Measurements from ENCODE around the gene LTA4H. TPM values are rescaled to one million over a fixed set of nuclear protein-coding genes. Genes with fewer than 3 reads are reported as not detected.

LTA4H gene
- total RNA-seq, 1 donor from 2014 or later, result 27.6 TPM

DNA sequence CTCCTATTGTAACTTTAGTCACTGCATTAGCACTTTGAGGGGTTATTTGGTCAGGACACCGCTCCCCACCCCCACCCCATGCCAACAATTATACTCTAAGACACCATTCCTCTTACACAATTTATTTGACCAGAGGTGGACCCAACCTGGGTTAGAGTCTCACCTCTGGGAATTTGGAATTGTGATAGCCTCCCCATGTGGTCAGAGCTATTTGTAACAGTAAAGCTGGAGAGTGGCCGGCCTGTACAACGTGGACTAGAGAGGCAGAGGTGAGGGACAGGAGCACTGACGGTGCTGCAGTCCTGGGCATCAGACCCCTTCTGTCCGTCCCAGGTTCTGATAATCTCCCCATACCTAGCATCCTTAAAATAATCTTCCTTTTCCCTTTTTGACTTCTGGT lies 35.9 kb downstream of the LTA4H start:
- Mint-ChIP-seq H3K4me1 (ENCODE audit: low read depth, unreplicated experiment) (no peaks in the 10 kb centered on the region), H3K9me3 (ENCODE audit: unreplicated experiment) (peaks cover 2% of the 10 kb centered on the region), H3K36me3 (ENCODE audit: unreplicated experiment) (no peaks in the 10 kb centered on the region), H3K27ac (ENCODE audit: unreplicated experiment) (no peak overlapping the region), H3K27me3 (ENCODE audit: unreplicated experiment) (no peaks in the 10 kb centered on the region), H3K4me3 (ENCODE audit: unreplicated experiment) (no peak overlapping the region)
- DNase-seq, result no peak
- TF ChIP-seq, protein P1, sequence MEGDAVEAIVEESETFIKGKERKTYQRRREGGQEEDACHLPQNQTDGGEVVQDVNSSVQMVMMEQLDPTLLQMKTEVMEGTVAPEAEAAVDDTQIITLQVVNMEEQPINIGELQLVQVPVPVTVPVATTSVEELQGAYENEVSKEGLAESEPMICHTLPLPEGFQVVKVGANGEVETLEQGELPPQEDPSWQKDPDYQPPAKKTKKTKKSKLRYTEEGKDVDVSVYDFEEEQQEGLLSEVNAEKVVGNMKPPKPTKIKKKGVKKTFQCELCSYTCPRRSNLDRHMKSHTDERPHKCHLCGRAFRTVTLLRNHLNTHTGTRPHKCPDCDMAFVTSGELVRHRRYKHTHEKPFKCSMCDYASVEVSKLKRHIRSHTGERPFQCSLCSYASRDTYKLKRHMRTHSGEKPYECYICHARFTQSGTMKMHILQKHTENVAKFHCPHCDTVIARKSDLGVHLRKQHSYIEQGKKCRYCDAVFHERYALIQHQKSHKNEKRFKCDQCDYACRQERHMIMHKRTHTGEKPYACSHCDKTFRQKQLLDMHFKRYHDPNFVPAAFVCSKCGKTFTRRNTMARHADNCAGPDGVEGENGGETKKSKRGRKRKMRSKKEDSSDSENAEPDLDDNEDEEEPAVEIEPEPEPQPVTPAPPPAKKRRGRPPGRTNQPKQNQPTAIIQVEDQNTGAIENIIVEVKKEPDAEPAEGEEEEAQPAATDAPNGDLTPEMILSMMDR (IDR thresholded peaks at IDR 0.05; ENCODE audit: partially characterized antibody, unreplicated experiment), result no peak

DNA sequence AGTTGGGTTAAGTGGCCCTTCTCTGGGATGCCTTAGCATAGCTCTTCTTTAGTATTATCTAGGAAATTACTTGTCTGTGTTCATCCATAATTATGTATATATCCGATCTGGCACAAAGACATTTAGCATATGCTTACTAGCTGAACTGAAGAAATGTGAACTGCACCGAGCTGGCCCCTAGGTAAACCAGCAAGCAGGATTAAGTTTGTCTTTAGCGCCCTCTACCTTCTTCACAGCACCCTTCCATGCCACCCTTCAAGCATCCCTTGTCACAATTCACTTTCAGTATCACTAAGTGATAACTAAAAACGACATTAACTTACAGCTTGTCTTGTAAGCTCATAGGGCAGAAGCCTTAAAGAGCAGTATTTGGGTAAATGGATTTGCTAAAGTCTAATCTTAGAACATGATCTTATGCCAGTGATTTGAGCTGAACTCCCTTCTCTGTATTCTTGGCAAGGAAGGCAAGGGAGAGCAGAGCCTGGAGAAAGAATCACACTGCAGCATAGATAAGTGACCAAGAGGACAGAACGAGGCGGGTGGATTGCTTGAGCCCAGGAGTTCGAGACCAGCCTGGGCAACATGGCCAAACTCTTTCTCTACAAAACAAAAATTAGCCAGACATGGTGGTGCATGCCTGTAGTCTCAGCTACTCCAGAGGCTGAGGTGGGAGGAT lies 36.6 kb downstream of the LTA4H start:
- Mint-ChIP-seq H3K36me3 (ENCODE audit: unreplicated experiment) (no peaks in the 10 kb centered on the region), H3K4me1 (ENCODE audit: low read depth, unreplicated experiment) (no peaks in the 10 kb centered on the region), H3K27ac (ENCODE audit: unreplicated experiment) (no peak overlapping the region), H3K9me3 (ENCODE audit: unreplicated experiment) (peaks cover 2% of the 10 kb centered on the region), H3K27me3 (ENCODE audit: unreplicated experiment) (peaks cover 2% of the 10 kb centered on the region), H3K4me3 (ENCODE audit: unreplicated experiment) (no peak overlapping the region)
- DNase-seq, result no peak
- TF ChIP-seq, protein P1 (IDR thresholded peaks at IDR 0.05; ENCODE audit: partially characterized antibody, unreplicated experiment), result peak; percentile 54

DNA sequence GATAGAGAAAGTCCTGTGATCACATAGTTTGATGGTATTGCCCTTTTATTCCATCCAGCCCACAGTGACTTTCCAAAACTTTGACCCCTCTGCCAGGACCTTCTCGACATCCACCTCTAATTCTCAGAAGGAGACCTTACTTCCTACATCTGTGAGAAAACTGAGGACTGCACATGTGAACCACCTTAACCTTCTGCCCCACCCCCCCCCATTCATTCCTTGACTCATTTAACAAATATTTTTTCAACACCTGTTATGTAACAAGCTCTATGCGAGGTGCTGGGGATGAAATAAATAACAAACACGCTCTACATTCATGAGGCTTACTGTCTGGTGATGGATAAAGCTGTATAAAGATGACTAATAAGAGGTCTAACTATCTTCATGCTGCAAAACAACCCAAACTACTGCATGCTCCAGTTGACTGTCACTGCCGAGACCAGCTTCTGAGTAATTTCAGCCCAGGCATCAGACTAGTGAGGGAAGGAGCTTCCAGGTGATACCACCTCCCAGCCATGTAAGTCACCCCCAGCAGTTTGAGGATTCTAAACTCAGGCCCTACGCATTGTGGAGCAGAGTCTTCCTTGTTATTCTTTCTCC lies 37.4 kb downstream of the LTA4H start:
- Mint-ChIP-seq H3K27ac (ENCODE audit: unreplicated experiment) (no peak overlapping the region), H3K4me3 (ENCODE audit: unreplicated experiment) (no peak overlapping the region)
- TF ChIP-seq, protein P1 (IDR thresholded peaks at IDR 0.05; ENCODE audit: partially characterized antibody, unreplicated experiment), result no peak

DNA sequence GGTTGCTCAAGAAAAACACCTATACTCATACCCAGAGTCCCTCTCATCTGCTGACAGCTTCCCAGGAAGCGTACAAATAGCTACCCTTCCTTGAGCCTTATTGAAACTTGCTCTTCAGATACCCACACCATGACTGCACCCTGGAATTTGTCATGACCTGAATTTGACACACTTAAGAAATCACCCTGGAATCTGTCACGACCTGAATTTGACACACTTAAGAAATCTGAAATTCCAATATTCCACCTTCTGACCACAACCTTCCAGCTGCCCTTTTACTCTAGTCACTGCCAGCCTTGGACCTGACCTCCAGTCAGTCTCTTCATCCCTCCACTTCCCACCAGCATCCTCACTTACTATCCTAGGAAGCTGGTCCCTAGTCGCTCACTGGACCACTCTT lies 38.1 kb downstream of the LTA4H start:
- DNase-seq, result no peak
- Mint-ChIP-seq H3K9me3 (ENCODE audit: unreplicated experiment) (peaks cover 2% of the 10 kb centered on the region), H3K4me3 (ENCODE audit: unreplicated experiment) (no peak overlapping the region), H3K36me3 (ENCODE audit: unreplicated experiment) (no peaks in the 10 kb centered on the region), H3K27me3 (ENCODE audit: unreplicated experiment) (peaks cover 2% of the 10 kb centered on the region), H3K27ac (ENCODE audit: unreplicated experiment) (no peak overlapping the region), H3K4me1 (ENCODE audit: low read depth, unreplicated experiment) (no peaks in the 10 kb centered on the region)
- TF ChIP-seq, protein P1 (IDR thresholded peaks at IDR 0.05; ENCODE audit: partially characterized antibody, unreplicated experiment), result no peak

More for the DNA sequence above, 37.4 kb downstream of the LTA4H start:
- Mint-ChIP-seq H3K36me3 (ENCODE audit: unreplicated experiment) (no peaks in the 10 kb centered on the region), H3K9me3 (ENCODE audit: unreplicated experiment) (peaks cover 2% of the 10 kb centered on the region), H3K4me1 (ENCODE audit: low read depth, unreplicated experiment) (no peaks in the 10 kb centered on the region), H3K27me3 (ENCODE audit: unreplicated experiment) (peaks cover 2% of the 10 kb centered on the region)
- no peak for DNase-seq

DNA sequence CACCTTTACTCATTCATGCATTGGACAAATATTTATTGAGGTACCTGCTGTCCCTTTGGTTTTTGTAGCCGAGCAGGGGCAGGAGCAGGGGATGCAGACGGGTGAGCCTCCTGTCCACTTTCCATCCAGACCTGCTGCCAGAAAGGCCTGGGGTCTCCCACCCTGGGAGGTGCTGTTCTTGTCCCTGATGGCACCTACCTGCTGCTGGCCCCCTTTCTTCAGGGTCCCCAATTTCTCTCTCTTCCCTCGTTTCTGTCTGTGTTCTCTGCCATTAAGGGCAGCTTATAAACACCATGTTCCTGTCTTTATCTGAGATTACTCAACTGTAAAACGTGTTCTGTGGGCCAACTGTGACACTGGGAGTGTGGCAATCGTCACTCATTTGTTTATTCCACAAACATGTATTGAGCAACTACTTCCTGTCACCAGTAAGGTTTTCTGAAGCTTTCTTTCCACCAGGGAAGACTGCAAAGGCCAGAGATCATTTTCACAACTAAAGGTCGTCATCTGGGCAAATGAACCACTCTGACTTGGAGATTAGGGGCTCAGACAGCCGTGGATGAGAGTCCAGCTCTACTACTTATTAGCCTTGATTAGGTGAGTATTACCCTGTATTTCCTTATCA lies 39.2 kb downstream of the LTA4H start, which contains the start of gene HAL:
TSS of gene HAL (minus strand) at position 311 of the 625 bp plus-strand sequence. CDS start 434 bp downstream, outside the sequence.
- no peaks in the 10 kb centered on the region for H3K36me3 Mint-ChIP-seq (ENCODE audit: unreplicated experiment)
- H3K4me3 Mint-ChIP-seq (ENCODE audit: unreplicated experiment), result no peak within 1 kb of the TSS
- peaks cover 2% of the 10 kb centered on the region for H3K9me3 Mint-ChIP-seq (ENCODE audit: unreplicated experiment)
- no peak for DNase-seq
- H3K4me1 Mint-ChIP-seq (ENCODE audit: low read depth, unreplicated experiment), result no peaks in the 10 kb centered on the region
- TF ChIP-seq, protein P1 (IDR thresholded peaks at IDR 0.05; ENCODE audit: partially characterized antibody, unreplicated experiment), result no peak
- H3K27ac Mint-ChIP-seq (ENCODE audit: unreplicated experiment), result no peak within 1 kb of the TSS
- peaks cover 2% of the 10 kb centered on the region for H3K27me3 Mint-ChIP-seq (ENCODE audit: unreplicated experiment)
